NB4 (cell line): ENCODE measurements around the gene MAPK13.
"Not testable (repeated sequence)": the region's sequence is repeated elsewhere in the genome, so short reads cannot be mapped to it uniquely, and the experiment has no call there.

Experiments
- MYC ChIP-seq: IDR thresholded peaks from 2 replicates; pipeline ENCODE4 v1.6.1; 2011; ENCODE audit warnings: low read depth, low read length
- POLR2A ChIP-seq: IDR thresholded peaks from 2 replicates; pipeline ENCODE4 v1.6.1; 2011; ENCODE audit warnings: mild to moderate bottlenecking; ENCODE audit not compliant: insufficient read length; ENCODE audit errors: extremely low read depth
- TF ChIP-seq, protein P1 (sequence below): IDR thresholded peaks from one replicate; pipeline ENCODE4 v1.5.1; 2012; ENCODE audit warnings: low read depth, low read length
- TF ChIP-seq, protein P2 (sequence below): IDR thresholded peaks from 2 replicates; pipeline ENCODE4 v1.6.1; 2011; ENCODE audit warnings: low read depth, low read length

DNA sequence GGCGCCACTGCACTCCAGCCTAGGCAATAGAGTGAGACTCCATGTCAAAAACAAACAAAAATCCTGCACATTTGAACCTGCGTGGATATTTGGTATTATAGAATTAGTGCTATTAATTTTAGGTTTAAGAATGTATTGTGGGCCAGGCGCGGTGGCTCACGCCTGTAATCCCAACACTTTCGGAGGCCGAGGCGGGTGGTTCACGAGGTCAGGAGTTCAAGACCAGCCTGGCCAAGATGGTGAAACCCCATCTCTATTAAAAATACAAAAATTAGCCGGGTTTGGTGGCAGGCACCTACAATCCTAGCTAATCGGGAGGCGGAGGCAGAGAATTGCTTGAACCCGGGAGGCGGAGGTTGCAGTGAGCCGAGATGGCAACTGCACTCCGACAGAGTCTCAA, 979 bp upstream of the MAPK13 start:
- TF ChIP-seq, protein P1, sequence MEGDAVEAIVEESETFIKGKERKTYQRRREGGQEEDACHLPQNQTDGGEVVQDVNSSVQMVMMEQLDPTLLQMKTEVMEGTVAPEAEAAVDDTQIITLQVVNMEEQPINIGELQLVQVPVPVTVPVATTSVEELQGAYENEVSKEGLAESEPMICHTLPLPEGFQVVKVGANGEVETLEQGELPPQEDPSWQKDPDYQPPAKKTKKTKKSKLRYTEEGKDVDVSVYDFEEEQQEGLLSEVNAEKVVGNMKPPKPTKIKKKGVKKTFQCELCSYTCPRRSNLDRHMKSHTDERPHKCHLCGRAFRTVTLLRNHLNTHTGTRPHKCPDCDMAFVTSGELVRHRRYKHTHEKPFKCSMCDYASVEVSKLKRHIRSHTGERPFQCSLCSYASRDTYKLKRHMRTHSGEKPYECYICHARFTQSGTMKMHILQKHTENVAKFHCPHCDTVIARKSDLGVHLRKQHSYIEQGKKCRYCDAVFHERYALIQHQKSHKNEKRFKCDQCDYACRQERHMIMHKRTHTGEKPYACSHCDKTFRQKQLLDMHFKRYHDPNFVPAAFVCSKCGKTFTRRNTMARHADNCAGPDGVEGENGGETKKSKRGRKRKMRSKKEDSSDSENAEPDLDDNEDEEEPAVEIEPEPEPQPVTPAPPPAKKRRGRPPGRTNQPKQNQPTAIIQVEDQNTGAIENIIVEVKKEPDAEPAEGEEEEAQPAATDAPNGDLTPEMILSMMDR = not testable (repeated sequence)
- not testable (repeated sequence) for TF ChIP-seq POLR2A, MYC
- TF ChIP-seq, protein P2, sequence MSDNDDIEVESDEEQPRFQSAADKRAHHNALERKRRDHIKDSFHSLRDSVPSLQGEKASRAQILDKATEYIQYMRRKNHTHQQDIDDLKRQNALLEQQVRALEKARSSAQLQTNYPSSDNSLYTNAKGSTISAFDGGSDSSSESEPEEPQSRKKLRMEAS = not testable (repeated sequence)
